SKM-1 treated with dmso at 0.1 percent for 144 hours (cell line): ENCODE data around the gene PDXK.

Experiments
- DNase-seq: peaks from one replicate; lab custom pipeline; 2025; ENCODE audit not compliant: unreplicated experiment; lab: John Stamatoyannopoulos, UW

Gene PDXK

DNA sequence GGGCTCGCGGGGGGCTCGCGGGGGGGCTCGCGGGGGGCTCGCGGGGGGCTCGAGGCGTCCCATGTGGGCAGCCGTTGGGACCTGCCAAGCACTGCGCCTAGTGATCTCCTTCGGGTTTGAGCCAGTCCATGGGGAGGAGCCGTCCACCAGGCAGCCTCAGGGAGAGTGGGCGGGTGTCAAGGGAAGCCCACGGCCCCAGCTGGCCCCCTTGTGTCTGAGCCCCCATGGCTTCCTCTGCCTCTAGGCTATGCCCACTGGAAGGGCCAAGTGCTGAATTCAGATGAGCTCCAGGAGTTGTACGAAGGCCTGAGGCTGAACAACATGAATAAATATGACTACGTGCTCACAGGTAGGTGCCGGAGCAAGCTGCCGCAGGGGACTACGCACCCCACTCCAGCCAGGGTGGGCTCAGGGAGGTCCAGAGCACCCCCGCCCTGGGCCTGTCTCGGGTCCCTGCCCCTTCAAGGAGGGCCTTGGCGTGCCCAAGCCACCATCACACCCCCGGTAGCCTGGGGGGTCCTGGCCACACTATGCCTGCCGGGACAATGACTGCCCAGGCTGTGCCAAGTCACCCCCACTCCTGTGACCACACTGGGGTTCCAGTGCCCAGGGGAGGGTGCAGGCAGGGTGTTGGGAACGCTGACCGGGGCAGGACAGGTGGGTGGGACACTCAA is 22.6 kb downstream of the PDXK start:
- DNase-seq, result no peak

DNA sequence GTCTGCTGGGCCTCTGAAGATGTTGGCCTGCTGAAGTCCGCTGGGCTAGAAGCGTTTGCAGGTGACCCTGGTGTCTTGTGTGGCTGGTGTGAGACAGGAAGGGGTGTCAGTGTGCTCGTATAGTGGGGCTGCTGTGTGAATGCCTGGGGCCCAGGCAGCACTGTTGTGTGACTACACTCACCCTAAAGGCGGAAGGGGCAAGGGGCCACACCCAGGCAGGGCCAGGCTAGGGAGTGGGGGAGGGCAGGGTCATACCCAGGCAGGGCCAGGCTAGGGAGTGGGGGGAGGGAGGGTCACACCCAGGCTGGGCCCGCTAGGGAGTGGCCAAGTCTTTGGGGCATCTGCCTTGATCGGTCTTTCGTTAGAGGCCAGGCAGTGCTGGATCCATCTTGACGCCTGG is 25.0 kb downstream of the PDXK start:
- DNase-seq, result no peak

DNA sequence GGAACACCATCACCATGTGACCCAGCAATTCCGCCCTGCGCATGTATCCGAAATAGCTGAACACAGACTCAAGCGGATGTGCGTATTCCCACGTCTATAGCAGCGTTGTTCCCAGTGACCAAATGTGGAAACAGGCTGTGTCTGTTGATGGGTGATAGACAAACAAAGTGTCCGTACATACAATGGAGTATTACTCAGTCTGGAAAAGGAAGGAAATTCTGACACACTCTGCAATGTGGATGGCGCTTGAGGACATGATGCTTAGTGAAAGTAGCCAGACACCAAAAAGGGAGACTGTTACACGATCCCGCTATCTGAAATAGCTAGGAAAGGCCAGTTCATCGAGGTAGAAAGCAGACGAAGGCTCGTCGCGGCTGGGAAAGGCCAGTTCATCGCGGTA is 25.8 kb downstream of the PDXK start:
- DNase-seq, result no peak

DNA sequence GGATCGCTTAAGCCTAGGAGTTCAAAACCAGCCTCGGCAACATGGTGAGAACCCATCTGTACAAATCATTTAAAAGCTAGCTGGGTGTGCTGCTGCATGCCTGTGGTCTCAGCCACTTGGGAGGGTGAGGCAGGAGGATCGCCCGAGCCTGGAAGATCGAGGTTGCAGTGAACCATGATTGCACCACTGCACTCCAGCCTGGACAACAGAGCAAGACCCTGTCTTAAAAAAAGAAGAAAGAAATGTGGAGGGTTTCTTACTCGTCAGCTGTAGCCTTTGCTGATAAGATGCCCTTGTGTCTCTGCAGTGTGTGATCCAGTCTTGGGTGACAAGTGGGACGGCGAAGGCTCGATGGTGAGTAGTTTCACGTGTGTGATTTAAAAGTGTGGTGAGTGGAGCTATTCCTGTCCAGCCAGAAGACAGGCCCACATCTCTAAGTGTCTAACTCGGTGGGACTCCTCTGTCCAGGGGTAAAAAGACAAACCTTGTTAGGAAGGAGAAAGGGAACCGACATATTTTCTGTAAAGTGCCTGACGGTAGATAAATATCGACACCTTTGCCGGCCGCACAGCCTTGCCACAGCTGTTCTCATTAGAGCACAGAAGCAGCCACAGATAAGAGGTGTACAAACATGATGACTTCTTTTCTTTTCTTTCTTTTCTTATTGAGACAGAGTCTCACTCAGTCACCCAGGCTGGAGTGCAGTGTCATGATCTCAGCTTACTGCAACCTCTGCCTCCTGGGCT is 27.0 kb downstream of the PDXK start:
- DNase-seq, result no peak

DNA sequence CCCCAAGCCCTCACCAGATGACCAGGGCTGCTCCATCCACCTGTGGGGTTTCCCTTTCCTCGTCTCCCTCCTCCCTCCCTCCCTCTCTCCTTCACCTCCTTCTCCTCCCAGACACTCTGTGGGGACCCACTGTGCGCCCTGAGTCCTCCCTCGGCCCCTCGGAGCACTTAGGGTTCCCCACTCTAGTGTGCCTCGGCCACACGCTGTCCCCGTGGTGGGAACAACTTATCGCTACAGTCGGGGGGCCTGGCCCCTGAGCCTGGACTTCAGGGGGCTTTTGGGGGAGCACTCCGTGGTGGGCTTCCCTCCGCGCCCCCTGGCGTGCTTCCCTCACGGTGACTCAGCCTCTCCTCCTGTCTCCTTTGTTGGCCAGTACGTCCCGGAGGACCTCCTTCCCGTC is 29.7 kb downstream of the PDXK start:
- no peak for DNase-seq

DNA sequence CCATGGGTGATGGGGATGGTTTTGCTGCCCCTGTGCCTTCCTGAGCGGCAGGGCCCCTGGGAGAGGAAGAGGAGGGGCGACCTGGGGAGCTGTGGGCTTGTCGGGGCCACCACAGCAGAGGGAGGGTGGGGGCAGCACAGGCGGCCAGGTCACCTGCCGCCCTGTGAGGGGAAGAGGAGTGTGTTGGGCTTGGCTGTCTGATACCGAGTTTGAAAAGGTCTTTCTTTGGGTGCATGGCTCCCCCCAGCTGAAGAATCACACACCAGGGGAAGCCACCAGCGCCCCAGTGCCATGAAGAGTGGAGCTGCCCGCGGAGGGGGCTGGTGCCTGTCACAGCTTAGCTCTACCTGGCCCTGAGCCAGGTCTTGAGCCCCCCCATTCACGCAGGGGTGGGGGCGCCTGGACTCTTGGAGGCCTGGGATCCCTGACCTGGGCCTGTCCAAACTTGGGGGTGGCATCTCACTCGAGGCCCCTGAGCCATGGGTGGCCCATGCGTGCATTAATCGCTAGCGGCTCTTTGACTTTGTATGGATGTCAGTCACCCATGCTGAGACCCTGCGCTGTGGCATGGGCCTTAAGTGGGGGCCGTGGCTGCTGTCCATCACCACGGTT is 30.8 kb downstream of the PDXK start:
- DNase-seq, result no peak

DNA sequence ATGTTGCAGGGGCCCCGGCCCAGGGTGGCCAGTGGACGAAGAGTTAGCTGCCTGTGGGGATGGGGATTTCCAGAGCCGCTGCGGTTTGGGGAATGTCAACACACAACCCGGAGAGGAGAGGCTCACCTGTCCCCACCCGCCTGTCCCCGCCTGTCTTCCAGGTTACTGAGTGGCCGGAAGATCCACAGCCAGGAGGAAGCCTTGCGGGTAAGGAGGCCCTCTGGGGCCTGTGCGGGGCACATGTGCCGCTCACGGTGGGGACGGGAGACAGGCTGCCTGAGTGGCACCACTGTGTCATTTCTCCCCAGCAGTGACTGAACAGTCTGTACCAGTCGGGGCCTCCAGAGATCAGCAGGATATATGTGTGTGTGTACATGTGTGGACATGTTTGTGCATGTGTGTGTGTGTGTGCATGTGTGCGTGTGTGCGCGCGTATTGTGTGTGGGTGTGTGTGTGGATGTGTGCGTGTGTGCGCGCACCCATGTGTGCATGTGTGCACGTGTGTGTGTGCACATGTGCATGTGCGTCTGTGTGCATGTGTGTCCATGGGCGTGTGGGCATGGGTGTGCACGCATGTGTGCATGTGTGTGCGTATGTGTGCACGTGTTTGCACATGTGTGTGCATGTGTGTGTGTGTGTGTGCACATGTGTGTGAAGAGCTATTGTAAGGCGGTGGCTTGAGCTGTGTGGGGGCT is 31.6 kb downstream of the PDXK start:
- no peak for DNase-seq

DNA sequence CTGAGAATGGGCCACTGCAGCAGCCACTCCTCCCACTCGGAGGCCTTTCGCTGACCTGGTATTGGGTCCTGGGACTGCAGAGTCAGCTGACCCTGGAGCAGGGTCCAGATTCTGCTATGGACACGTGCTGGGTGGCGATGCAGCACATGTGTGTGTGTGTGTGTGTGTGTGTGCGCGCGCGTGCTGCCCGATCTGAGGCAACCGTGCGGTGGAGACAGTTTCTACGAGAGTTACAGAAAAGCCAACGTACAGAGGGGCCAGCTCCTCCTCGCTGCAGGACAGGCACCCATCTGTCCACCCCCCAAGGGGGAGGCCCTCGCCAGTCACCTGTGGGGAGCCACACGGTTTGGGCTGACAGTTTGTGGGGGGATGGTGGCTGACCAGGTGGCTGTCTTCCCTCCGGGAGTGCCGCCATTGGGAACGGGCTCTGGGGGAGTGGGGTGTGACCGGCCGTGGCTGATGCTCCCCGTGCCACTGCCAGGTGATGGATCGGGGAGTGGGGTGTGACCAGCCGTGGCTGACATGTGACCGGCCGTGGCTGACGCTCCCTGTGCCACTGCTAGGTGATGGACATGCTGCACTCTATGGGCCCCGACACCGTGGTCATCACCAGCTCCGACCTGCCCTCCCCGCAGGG is 33.1 kb downstream of the PDXK start:
- no peak for DNase-seq

DNA sequence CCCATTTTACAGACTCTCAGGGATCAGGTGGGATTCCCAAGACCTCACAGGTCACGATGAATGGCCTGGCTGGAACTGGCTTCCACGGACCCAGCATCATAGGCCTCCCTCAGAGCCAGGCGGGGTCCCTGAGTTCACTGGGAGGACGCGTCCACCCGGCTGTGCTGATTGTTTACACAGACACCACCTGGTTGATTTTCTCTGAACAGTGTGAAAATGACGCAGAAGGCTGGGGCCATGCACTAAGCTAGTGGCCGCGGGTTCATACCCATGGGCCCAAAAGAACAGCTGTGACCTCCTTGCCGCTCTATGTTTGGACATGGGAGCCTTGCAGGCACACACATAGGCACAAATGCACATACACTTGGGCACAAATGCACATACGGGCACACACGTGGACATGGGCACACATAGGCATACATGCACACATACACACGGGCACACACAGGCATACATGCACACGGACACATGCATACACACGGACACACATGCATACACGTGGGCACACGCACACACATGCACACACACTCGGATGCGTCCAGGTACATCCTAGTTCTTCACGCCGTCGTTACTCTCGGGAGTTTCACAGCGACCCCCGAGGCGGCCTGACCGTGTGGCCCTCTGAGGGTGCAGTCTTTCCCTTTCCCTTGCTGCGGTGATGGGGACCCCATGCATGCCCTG is 34.0 kb downstream of the PDXK start:
- no peak for DNase-seq

DNA sequence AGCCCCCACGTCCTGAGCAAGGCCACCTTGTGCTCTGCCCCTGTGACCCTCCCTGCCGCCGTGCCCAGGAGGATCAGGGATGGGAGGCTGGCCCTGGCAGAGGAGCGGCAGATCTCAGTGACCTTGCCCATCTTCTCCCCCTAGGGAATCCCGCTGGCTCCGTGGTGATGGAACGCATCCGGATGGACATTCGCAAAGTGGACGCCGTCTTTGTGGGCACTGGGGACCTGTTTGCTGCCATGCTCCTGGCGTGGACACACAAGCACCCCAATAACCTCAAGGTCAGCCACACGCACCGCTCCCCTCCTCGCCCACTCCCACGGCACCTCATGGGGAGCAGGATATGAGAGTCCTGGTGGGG is 34.5 kb downstream of the PDXK start:
- DNase-seq, result no peak

DNA sequence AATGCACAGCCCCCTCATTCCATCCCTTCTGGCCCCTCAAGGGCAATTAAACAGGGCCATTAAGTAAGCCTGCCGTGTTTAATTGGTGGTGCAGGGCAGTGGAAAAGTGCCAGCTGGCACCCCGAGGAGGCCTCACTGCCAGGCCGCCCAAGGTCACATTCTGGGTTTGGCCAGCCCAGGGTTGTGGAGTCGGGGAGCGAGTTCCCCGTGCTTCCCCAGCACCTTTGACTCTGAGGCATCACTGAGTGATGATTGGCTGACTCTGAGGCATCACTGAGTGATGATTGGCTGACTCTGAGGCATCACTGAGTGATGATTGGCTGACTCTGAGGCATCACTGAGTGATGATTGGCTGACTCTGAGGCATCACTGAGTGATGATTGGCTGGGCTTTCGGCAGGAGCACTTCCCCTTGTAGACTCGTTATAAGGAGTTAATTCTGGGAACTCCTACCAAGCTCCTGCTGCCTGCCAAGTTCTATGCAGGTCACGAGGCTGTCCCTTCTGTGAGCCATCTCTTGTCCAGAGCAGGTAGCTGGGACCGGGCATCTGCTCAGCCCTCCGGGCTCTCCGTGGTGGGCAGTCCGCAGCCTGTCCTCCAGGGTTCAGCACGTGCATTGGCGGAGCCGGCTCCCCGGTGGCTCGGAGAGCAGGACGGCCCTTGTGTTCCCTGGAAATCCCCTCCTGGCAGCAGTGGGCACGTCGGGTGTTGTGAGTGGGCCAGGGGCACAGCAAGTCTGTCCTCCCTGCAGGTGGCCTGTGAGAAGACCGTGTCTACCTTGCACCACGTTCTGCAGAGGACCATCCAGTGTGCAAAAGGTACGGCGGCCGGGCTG is 36.2 kb downstream of the PDXK start:
- no peak for DNase-seq

DNA sequence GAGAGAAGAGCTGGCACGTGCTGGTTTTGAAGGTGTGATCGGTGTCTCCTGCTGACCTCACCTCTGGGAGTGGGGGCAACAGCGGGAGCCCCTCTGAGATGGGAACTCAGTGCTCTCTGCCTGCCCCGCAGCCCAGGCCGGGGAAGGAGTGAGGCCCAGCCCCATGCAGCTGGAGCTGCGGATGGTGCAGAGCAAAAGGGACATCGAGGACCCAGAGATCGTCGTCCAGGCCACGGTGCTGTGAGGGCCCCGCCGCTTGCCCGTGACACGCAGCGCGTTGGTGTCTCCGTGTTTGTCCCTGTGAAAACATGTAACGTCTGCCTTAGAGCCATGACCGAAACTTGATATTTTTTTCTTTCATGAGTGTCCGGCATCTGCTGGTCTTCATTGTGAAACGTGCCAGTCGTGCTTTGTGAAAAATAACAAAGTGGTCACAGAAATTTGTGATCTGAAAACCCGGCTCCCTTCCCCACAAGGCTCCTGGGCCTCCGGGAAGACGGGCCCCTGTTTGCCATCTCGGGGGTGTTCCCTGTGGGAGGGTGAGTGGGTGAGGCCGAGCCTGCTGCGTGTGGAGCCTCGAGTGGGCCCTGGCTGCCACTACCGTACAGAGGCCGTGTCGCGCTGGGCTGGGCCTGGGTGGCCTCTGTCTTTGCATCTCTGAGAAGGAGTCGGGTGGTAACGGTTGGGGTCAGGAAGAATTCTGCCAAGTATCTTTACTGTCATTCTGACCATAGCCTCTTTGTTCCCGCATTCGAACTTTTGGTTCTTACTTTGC is 37.1 kb downstream of the PDXK start:
- no peak for DNase-seq

DNA sequence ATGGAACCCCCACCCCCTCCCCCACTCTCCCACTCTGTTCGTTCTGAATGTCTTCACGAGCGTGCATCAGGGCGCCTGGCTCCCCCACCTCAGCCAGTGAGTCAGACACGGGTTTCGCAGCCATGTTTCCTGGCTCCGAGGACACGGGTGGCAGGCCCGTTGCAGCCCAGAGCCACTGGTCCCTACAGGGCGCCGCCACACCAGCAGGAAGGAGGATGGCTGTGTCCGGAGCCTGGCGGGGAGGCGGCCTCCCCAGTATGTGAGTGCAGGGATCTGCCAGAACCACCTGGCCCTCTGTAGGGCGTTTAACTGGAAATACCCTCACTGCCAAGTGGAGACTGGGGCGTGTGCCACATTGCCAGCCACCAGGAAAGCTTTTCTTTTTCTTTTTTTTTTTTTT is 38.7 kb downstream of the PDXK start:
- DNase-seq, result no peak

DNA sequence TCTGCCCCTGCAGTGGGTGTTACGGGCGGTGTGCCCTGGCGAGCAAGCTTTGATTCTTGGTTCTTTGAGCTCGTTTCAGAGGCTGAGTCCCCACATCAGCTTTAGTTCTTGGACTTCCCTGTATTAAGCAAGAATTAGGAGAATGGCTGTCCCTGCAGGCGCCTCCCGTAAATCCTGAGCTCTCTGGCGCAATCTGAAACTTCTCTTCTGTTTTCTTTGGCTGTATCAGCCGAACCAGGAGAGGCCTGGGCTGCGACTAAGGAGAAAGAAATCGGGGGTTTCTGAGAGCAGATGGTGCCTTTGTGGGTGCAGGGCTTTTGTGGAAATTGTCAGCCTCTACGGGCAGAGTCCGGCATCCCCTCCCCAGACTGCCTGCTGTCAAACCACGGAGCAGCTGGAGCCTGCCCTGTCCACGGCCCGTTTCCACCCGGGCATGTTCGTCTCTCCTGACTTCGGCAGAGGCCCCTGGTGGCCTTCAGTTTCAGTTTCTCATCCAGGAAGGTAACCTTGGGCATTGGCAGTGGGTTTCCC is 39.2 kb downstream of the PDXK start:
- no peak for DNase-seq

DNA sequence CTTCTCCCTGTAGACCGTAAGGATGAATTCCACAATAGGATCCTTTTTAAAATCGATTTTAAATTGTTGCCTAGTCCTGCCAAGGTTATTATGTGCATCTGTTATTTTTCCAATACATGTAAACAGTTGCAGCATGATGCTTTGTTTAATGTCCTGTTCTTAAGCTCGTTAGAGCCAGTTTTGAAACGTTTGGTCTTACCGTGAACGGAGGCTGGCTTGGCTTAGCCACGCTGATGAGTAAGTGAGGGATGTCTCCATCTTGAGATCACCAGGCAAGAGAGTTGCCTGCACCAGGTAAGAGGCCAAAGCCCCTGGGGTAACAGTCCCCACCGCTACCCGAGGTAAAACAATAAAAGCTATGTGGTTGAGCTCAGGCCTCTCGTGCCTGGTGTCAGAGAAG is 39.9 kb downstream of the PDXK start:
- no peak for DNase-seq

DNA sequence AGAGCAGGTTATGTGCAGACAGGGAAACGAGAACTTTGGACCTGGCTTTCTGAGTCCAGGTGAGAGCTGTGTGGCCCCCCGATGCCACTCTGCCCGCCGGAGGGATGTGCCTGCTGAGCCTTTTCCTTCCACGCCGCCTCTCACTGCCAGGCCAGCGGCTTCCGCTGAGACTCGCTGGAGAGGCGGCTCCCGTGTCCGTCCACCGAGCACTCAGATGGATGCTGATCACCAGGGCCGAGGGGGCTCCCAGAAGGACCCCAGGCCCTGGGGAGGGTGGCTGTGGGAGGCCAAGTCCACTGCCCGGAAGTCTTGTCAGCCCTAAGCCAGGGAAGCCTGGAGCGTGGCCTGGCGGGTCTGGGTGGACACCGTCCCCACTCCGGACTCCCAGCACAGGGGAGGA is 40.7 kb downstream of the PDXK start:
- DNase-seq, result no peak

DNA sequence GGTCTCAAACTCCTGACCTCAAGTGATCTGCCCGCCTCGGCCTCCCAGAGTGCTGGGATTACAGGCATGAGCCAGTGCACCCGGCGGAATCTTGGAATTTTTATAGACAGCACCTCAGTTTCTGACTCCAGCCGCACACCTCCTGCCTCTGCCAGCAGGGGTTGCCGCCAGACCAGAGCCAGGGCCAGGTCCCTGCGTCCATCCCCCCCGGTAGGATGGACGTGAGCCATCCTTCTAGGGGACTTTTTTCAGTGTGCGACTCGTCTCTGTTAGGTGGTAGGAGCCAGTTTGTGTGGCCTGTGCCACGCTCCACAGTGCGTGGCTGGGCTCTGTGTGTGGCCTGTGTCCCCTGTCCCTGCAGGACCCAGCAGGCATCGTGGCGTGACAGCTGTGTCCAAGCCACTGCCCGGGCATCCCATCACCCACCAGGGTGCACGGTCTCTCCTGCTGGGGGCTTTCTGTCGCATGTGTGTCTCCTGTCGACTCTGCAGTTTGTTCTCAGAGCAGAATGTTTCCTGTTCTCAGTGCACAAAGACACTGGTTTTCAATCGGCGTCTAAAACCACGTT is 41.5 kb downstream of the PDXK start:
- no peak for DNase-seq

DNA sequence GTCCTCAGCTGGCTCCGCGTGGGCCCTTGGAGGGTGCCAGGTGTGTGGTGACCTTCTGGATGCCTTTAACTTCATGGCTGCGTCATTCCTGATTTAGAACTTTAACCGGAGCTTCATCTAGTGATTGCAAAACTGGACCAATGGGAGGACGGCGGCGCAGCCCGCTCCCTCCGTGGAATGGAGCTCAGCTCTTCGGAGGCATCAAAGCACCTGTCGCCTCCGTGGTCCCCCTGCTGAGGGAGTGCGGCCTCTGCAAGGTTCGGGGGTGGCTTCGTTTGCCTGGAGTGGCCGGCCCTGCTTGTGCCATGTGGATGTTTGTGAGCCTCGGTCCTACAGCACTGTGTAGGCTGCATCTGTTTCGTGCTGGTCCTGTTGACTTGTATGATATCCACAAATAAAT is 43.0 kb downstream of the PDXK start:
- no peak for DNase-seq
